ENCODE results near the gene ITPR2.

GRCh38 chr12:26499979-26500640 is 332.9 kb downstream of the ITPR2 start:
- TF ChIP-seq BHLHE40 (IDR thresholded peaks at IDR 0.05; ENCODE audit: borderline replicate concordance) (no peak), SP1 (IDR thresholded peaks at IDR 0.05) (no peak)
